ENCODE measurements around the gene CTNND2.

The CTNND2 gene

GRCh38 chr5:11427569-11427968, 476.7 kb downstream of the CTNND2 start:
- TF ChIP-seq CTCF (IDR thresholded peaks at IDR 0.05; ENCODE audit: borderline replicate concordance, extremely low read depth, low read length, poor library complexity, severe bottlenecking) (no peak), EZH2 (IDR thresholded peaks at IDR 0.05; ENCODE audit: borderline replicate concordance, low read depth, low read length, severe bottlenecking) (no peak)
- H3K4me2 ChIP-seq (ENCODE audit: insufficient read depth, low read length): no peak overlapping the region
- no peak overlapping the region for H2AFZ ChIP-seq (ENCODE audit: low read depth, low read length)
- H3K79me2 ChIP-seq (ENCODE audit: insufficient read depth, low read length): no peaks in the 10 kb centered on the region
- no peak overlapping the region for H3K27ac ChIP-seq (ENCODE audit: low read length)
- no peaks in the 10 kb centered on the region for H3K36me3 ChIP-seq (ENCODE audit: insufficient read depth, low read length)
- DNase-seq (no peak), ATAC-seq (ENCODE audit: insufficient read depth, low read depth) (no peak)
- no peak overlapping the region for H3K9ac ChIP-seq (ENCODE audit: low read depth, low read length)
- H4K20me1 ChIP-seq (ENCODE audit: insufficient read depth, low read length): no peaks in the 10 kb centered on the region
- H3K27me3 ChIP-seq (ENCODE audit: insufficient read depth, low read length, poor library complexity): no peaks in the 10 kb centered on the region
- no peaks in the 10 kb centered on the region for H3K4me1 ChIP-seq (ENCODE audit: insufficient read depth, low read length)
- H3K9me3 ChIP-seq (ENCODE audit: insufficient read depth, low read length, severe bottlenecking): no peaks in the 10 kb centered on the region
- H3K4me3 ChIP-seq (ENCODE audit: low read depth in 1 of 2, low read length in 2 of 2): no peak overlapping the region

GRCh38 chr5:11426442-11426841, 477.8 kb downstream of the CTNND2 start:
- Histone ChIP-seq H3K4me3 (ENCODE audit: low read depth in 1 of 2, low read length in 2 of 2) (no peak overlapping the region), H3K36me3 (ENCODE audit: insufficient read depth, low read length) (no peaks in the 10 kb centered on the region), H3K9me3 (ENCODE audit: insufficient read depth, low read length, severe bottlenecking) (no peaks in the 10 kb centered on the region), H3K79me2 (ENCODE audit: insufficient read depth, low read length) (no peaks in the 10 kb centered on the region), H3K27me3 (ENCODE audit: insufficient read depth, low read length, poor library complexity) (no peaks in the 10 kb centered on the region), H2AFZ (ENCODE audit: low read depth, low read length) (no peak overlapping the region), H3K9ac (ENCODE audit: low read depth, low read length) (no peak overlapping the region), H3K27ac (ENCODE audit: low read length) (no peak overlapping the region), H4K20me1 (ENCODE audit: insufficient read depth, low read length) (no peaks in the 10 kb centered on the region), H3K4me1 (ENCODE audit: insufficient read depth, low read length) (no peaks in the 10 kb centered on the region), H3K4me2 (ENCODE audit: insufficient read depth, low read length) (no peak overlapping the region)
- no peak for ATAC-seq (ENCODE audit: insufficient read depth, low read depth)
- DNase-seq: no peak
- TF ChIP-seq CTCF (IDR thresholded peaks at IDR 0.05; ENCODE audit: borderline replicate concordance, extremely low read depth, low read length, poor library complexity, severe bottlenecking) (no peak), EZH2 (IDR thresholded peaks at IDR 0.05; ENCODE audit: borderline replicate concordance, low read depth, low read length, severe bottlenecking) (no peak)

GRCh38 chr5:11422342-11422741, 481.9 kb downstream of the CTNND2 start:
- H2AFZ ChIP-seq (ENCODE audit: low read depth, low read length): no peak overlapping the region
- no peak overlapping the region for H3K4me2 ChIP-seq (ENCODE audit: insufficient read depth, low read length)
- H3K79me2 ChIP-seq (ENCODE audit: insufficient read depth, low read length): no peaks in the 10 kb centered on the region
- H3K9ac ChIP-seq (ENCODE audit: low read depth, low read length): no peak overlapping the region
- H3K36me3 ChIP-seq (ENCODE audit: insufficient read depth, low read length): no peaks in the 10 kb centered on the region
- no peaks in the 10 kb centered on the region for H4K20me1 ChIP-seq (ENCODE audit: insufficient read depth, low read length)
- no peaks in the 10 kb centered on the region for H3K27me3 ChIP-seq (ENCODE audit: insufficient read depth, low read length, poor library complexity)
- H3K9me3 ChIP-seq (ENCODE audit: insufficient read depth, low read length, severe bottlenecking): no peaks in the 10 kb centered on the region
- TF ChIP-seq EZH2 (IDR thresholded peaks at IDR 0.05; ENCODE audit: borderline replicate concordance, low read depth, low read length, severe bottlenecking): no peak
- TF ChIP-seq CTCF (IDR thresholded peaks at IDR 0.05; ENCODE audit: borderline replicate concordance, extremely low read depth, low read length, poor library complexity, severe bottlenecking): no peak
- no peak overlapping the region for H3K4me3 ChIP-seq (ENCODE audit: low read depth in 1 of 2, low read length in 2 of 2)
- DNase-seq (no peak), ATAC-seq (ENCODE audit: insufficient read depth, low read depth) (no peak)
- H3K27ac ChIP-seq (ENCODE audit: low read length): no peak overlapping the region
- H3K4me1 ChIP-seq (ENCODE audit: insufficient read depth, low read length): no peaks in the 10 kb centered on the region

GRCh38 chr5:11420969-11421368, 483.3 kb downstream of the CTNND2 start:
- Histone ChIP-seq H3K36me3 (ENCODE audit: insufficient read depth, low read length) (no peaks in the 10 kb centered on the region), H3K27ac (ENCODE audit: low read length) (no peak overlapping the region), H3K9me3 (ENCODE audit: insufficient read depth, low read length, severe bottlenecking) (no peaks in the 10 kb centered on the region), H3K9ac (ENCODE audit: low read depth, low read length) (no peak overlapping the region), H2AFZ (ENCODE audit: low read depth, low read length) (no peak overlapping the region), H3K79me2 (ENCODE audit: insufficient read depth, low read length) (no peaks in the 10 kb centered on the region), H3K4me1 (ENCODE audit: insufficient read depth, low read length) (no peaks in the 10 kb centered on the region), H4K20me1 (ENCODE audit: insufficient read depth, low read length) (no peaks in the 10 kb centered on the region), H3K4me3 (ENCODE audit: low read depth in 1 of 2, low read length in 2 of 2) (no peak overlapping the region), H3K4me2 (ENCODE audit: insufficient read depth, low read length) (no peak overlapping the region), H3K27me3 (ENCODE audit: insufficient read depth, low read length, poor library complexity) (no peaks in the 10 kb centered on the region)
- ATAC-seq (ENCODE audit: insufficient read depth, low read depth) (no peak), DNase-seq (no peak)
- TF ChIP-seq EZH2 (IDR thresholded peaks at IDR 0.05; ENCODE audit: borderline replicate concordance, low read depth, low read length, severe bottlenecking) (no peak), CTCF (IDR thresholded peaks at IDR 0.05; ENCODE audit: borderline replicate concordance, extremely low read depth, low read length, poor library complexity, severe bottlenecking) (no peak)

All from DND-41 (cell line).